Measurements from ENCODE around the gene KLHL26. TPM values are rescaled to one million over a fixed set of nuclear protein-coding genes. Genes with fewer than 3 reads are reported as not detected.

The KLHL26 gene
- total and polyA plus RNA-seq, 9 of the 15 experiments (the other 6 are each of a cell fraction or from before 2014, with no cell fraction given): 0.13 to 13.3 (median 1.4) TPM

- TF ChIP-seq CHD7 (IDR thresholded peaks at IDR 0.05; ENCODE audit: low read depth, low read length) (no peak), MTA1 (IDR thresholded peaks at IDR 0.05; ENCODE audit: borderline replicate concordance) (no peak), DIDO1 (tag; IDR thresholded peaks at IDR 0.05; ENCODE audit: low read depth) (no peak)
These were observed 25.3 kb upstream of the KLHL26 start (continued) for GRCh38 chr19:18611327-18612050.
